HepG2 (cell line): ENCODE data around the gene JPH3.

Source experiments
- FOXA1 ChIP-seq, 2 experiments: fragments of 450-650 bp in 1 of 2; sonication (generic) in 1 of 2; formaldehyde crosslinking in 1 of 2; IDR thresholded peaks; 2 replicates each; pipeline versions ENCODE4 v1.4.0 to v1.6.1; 2016 to 2020; ENCODE audit warnings: missing genetic modification reagents in 1 of 2
- POLR2A ChIP-seq, 2 experiments: IDR thresholded peaks; 2 replicates each; pipeline ENCODE4 v1.6.1; 2011; ENCODE audit warnings: low read depth in 2 of 2, low read length in 2 of 2, mild to moderate bottlenecking in 1 of 2, moderate library complexity in 1 of 2; ENCODE audit not compliant: insufficient read depth in 1 of 2
- SP2 ChIP-seq: sonication (generic); formaldehyde crosslinking; IDR thresholded peaks from 2 replicates; pipeline ENCODE4 v1.5.1; 2020; ENCODE audit warnings: mild to moderate bottlenecking, missing genetic modification reagents
- TBX2 ChIP-seq: sonication (generic); formaldehyde crosslinking; IDR thresholded peaks from 2 replicates; pipeline ENCODE4 v1.5.0; 2020; ENCODE audit warnings: missing genetic modification reagents, mild to moderate bottlenecking, borderline replicate concordance
- ZNF274 ChIP-seq: sonication (generic); formaldehyde crosslinking; IDR thresholded peaks from 2 replicates; pipeline ENCODE4 v1.5.1; 2020; ENCODE audit warnings: mild to moderate bottlenecking, missing genetic modification reagents
- TF ChIP-seq, protein P1 (sequence below): sonication (generic); formaldehyde crosslinking; IDR thresholded peaks from 2 replicates; pipeline ENCODE4 v1.4.0; 2020; ENCODE audit warnings: mild to moderate bottlenecking, missing genetic modification reagents, borderline replicate concordance
- TF ChIP-seq, protein P2 (sequence below): sonication (generic); formaldehyde crosslinking; IDR thresholded peaks from 2 replicates; pipeline ENCODE4 v1.5.0; 2020; ENCODE audit warnings: mild to moderate bottlenecking, missing genetic modification reagents, moderate library complexity

DNA sequence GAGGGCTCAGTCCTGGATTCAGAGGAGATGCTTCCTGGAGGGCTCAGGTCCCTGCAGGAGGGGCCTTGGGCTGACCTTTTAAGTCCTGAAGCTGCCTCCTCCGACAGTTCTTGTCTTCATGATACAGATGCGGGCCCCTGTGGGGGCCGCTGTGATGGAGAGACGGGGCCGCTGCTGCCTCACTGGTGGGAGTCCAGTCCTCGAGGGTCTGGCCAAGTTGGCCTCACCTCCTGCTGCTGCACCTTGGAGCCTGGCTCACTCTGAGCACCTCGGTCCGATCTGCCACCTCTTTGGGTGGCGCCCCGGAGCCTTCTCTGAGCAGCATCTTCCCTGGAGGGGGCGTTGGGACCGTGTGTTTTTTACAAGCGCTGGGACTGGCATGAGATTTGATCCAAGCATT, 84.4 kb downstream of the JPH3 start:
- no peak for TF ChIP-seq FOXA1 (IDR thresholded peaks at IDR 0.05)
- TF ChIP-seq FOXA1 (CRISPR knock-in tag; IDR thresholded peaks at IDR 0.05) = no peak
- no peak for TF ChIP-seq POLR2A (IDR thresholded peaks at IDR 0.05; ENCODE audit: insufficient read depth in 1 of 2, low read depth in 2 of 2, low read length in 2 of 2)
- TF ChIP-seq, protein P1, sequence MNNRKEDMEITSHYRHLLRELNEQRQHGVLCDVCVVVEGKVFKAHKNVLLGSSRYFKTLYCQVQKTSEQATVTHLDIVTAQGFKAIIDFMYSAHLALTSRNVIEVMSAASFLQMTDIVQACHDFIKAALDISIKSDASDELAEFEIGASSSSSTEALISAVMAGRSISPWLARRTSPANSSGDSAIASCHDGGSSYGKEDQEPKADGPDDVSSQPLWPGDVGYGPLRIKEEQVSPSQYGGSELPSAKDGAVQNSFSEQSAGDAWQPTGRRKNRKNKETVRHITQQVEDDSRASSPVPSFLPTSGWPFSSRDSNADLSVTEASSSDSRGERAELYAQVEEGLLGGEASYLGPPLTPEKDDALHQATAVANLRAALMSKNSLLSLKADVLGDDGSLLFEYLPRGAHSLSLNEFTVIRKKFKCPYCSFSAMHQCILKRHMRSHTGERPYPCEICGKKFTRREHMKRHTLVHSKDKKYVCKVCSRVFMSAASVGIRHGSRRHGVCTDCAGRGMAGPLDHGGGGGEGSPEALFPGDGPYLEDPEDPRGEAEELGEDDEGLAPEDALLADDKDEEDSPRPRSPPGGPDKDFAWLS = no peak
- TF ChIP-seq ZNF274 (CRISPR knock-in tag) = no peak
- TF ChIP-seq SP2 (CRISPR knock-in tag) = no peak
- TF ChIP-seq TBX2 (CRISPR knock-in tag) = no peak
- TF ChIP-seq, protein P2, sequence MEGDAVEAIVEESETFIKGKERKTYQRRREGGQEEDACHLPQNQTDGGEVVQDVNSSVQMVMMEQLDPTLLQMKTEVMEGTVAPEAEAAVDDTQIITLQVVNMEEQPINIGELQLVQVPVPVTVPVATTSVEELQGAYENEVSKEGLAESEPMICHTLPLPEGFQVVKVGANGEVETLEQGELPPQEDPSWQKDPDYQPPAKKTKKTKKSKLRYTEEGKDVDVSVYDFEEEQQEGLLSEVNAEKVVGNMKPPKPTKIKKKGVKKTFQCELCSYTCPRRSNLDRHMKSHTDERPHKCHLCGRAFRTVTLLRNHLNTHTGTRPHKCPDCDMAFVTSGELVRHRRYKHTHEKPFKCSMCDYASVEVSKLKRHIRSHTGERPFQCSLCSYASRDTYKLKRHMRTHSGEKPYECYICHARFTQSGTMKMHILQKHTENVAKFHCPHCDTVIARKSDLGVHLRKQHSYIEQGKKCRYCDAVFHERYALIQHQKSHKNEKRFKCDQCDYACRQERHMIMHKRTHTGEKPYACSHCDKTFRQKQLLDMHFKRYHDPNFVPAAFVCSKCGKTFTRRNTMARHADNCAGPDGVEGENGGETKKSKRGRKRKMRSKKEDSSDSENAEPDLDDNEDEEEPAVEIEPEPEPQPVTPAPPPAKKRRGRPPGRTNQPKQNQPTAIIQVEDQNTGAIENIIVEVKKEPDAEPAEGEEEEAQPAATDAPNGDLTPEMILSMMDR (CRISPR knock-in tag) = no peak
